ENCODE measurements around the gene SPTB. TPM values are rescaled to one million over a fixed set of nuclear protein-coding genes. Genes with fewer than 3 reads are reported as not detected.

Gene SPTB
- total and polyA plus RNA-seq, 10 of the 15 experiments (the other 5 are each of a cell fraction or from before 2014, with no cell fraction given): under 0.01 to 0.04 (median 0.02) TPM; not detected in 4

DNA sequence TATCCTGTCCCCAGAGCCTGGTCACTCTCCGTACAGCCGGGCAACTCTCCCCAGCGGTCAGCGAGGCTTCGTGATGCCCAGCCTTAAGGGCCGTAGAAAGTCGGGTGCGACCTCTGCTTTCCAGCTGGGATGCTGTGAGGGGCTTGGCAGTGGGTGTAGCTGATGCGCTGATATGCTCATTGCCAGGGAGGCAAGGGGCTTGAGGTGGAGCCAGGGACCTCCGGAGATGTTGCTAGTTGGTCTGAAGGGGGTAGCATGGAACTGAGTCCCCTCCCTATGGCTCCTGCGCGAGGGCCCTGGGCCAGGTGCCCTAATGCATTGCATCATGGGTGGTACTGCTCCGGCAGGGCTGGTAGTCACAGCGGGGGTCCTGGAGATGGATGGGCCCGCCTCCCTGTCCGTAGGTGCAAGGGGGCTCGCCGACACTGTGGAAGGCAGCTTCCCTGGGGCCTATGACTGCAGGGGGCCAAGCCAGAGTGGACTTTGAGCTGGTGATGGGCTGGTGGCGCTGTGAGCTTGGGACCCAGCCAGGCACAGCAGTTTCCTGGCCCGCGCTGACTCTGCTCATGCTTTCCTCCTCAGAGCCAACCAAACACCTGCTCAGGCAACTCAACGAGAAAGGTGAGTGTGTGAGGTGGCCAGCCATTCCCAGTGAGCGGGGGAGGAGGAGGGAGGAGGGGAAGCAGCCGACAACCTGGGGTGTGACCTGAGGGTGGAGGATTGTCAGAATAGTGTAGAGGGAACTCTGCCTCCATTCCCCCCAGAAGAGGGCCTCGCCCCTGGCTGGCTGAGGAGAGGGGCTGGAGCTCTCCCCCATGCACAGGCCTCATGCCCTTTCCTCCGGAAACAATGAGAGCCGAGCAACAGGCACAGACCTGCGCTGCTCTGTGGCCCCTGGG, 143.2 kb downstream of the SPTB start (continued):
- TF ChIP-seq, protein P1, sequence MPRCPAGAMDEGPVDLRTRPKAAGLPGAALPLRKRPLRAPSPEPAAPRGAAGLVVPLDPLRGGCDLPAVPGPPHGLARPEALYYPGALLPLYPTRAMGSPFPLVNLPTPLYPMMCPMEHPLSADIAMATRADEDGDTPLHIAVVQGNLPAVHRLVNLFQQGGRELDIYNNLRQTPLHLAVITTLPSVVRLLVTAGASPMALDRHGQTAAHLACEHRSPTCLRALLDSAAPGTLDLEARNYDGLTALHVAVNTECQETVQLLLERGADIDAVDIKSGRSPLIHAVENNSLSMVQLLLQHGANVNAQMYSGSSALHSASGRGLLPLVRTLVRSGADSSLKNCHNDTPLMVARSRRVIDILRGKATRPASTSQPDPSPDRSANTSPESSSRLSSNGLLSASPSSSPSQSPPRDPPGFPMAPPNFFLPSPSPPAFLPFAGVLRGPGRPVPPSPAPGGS (IDR thresholded peaks at IDR 0.05; ENCODE audit: borderline replicate concordance, insufficient read depth, low read depth, low read length, poor library complexity, severe bottlenecking): no peak

DNA sequence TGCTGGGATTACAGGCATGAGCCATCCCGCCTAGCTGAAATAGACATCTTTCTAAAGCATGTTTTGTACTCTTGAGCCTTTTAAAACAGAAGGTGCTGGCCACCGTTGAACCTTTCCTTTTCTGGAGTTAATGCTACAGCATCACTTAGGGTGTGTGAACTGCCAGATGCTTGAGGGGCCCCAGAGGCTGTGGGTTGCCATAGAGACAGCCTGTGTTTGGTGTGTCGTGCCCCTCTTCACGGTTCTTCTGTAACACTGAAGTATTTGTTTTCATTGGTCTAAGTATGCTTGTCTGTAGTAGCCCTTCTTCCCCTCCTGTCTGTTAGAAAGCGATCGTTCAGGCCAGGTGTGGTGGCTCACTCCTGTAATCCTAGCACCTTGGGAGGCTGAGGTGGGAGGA, 144.7 kb downstream of the SPTB start:
- no peak for TF ChIP-seq ESRRA (IDR thresholded peaks at IDR 0.05; ENCODE audit: low read length)
- no peak; the same call in 2 of the 3 replicates for ATAC-seq
- H3K4me2 ChIP-seq (ENCODE audit: control insufficient read depth, insufficient read depth): no peak overlapping the region
- 42% methylated on average over 6 of the region's 6 CpGs for WGBS (ENCODE audit: insufficient coverage, insufficient replicate concordance, low lambda C conversion rate, missing lambda C conversion rate)
- no peak for FAIRE-seq
- no peak overlapping the region for H3K9ac ChIP-seq (ENCODE audit: control insufficient read depth, insufficient read depth, low read length)
- H3K4me3 ChIP-seq: no peak overlapping the region
- no peaks in the 10 kb centered on the region for H3K9me3 ChIP-seq (replicated peaks; ENCODE audit: control insufficient read depth, insufficient read depth, low read length)
- H3K79me2 ChIP-seq (ENCODE audit: control insufficient read depth, insufficient read depth, low read length): no peaks in the 10 kb centered on the region
- H2AFZ ChIP-seq (ENCODE audit: control insufficient read depth, low read depth, low read length): no peak overlapping the region
- no TSS peak for BruUV-seq (replicated peaks)
- ChIA-PET RAD21 (ENCODE audit: unreplicated experiment) (no interaction called here), CTCF (interaction anchor here (1.0 to 1.4 kb wide), 2 partner anchors 13 to 27 kb away, joined by 5 read pairs; no protein-coding TSS in a partner anchor), POLR2A (no interaction called here), SMC1A (ENCODE audit: uncharacterized antibody, unreplicated experiment) (no interaction called here)
- intact Hi-C loops (cut with micrococcal nuclease; ENCODE audit: unreplicated experiment): no loop called here
- in situ Hi-C loops (cut with MboI): no loop called here
- no peak overlapping the region for H3K27ac ChIP-seq (ENCODE audit: control insufficient read depth, insufficient read depth)
- no peaks in the 10 kb centered on the region for H3K4me1 ChIP-seq (ENCODE audit: control insufficient read depth, insufficient read depth, low read length)
- DNase-seq (ENCODE audit: low read depth, low spot score): no peak
- no peaks in the 10 kb centered on the region for H3K27me3 ChIP-seq (replicated peaks in 1 of 2; ENCODE audit: control insufficient read depth in 2 of 2, insufficient read depth in 2 of 2, low read length in 1 of 2)
- H4K20me1 ChIP-seq (ENCODE audit: control insufficient read depth, insufficient read depth): no peaks in the 10 kb centered on the region
- no peaks in the 10 kb centered on the region for H3K36me3 ChIP-seq (ENCODE audit: control insufficient read depth in 2 of 2, insufficient read depth in 2 of 2, low read length in 1 of 2)
